Activated T-helper 2 cell treated with anti-CD3 and anti-CD28 coated beads, Interferon-gamma antibody, Interleukin-2, Interleukin-4, amounts not matched to agents 10 μg/mL and 5 μg/mL and 100 μg/mL, durations not matched to agents 14 hours and 24 hours and 36 hours (primary cell): ENCODE results near the gene ANTXR2. TPM values are rescaled to one million over a fixed set of nuclear protein-coding genes. Genes with fewer than 3 reads are reported as not detected.

Experiments used
- total RNA-seq: library from RNA; stranded (reverse); gene quantifications from 2 replicates; pipeline ENCODE4 v1.2.3, GENCODE V29; 2022

Gene ANTXR2
- total RNA-seq, 1 donor from 2014 or later: 3.2 TPM

Other genes with a start within 250 kb of the ANTXR2 start
- gene PRDM8, start 124.3 kb upstream of the ANTXR2 start, total RNA-seq: 1.1 and 1.8 TPM in 2 replicates
- gene FGF5, start 193.4 kb upstream of the ANTXR2 start, total RNA-seq: 0.02 TPM in 1 of 2 replicates, not detected in the other